OCI-LY1 (cell line): ENCODE results near the gene KCNT1.

Source experiments
- H2AFZ ChIP-seq: fragments of 200-600 bp; sonication (generic), shearing (Covaris generic); 2 replicates; pipeline ENCODE4 v1.6.0; 2014; ENCODE audit warnings: antibody characterized with exemption, mild to moderate bottlenecking, low read length
- H3F3A ChIP-seq: fragments of 200-600 bp; sonication (generic), shearing (Covaris generic); 2 replicates; pipeline ENCODE4 v1.6.0; 2014; ENCODE audit warnings: mild to moderate bottlenecking, antibody characterized with exemption, low read length, moderate library complexity; ENCODE audit not compliant: insufficient read depth
- H3K27ac ChIP-seq: fragments of 200-600 bp; sonication (generic); 2 replicates; pipeline ENCODE4 v1.5.1; 2014; ENCODE audit warnings: low read length, mixed run types, mild to moderate bottlenecking, low read depth; ENCODE audit not compliant: poor library complexity, severe bottlenecking
- H3K27me3 ChIP-seq: fragments of 200-600 bp; sonication (generic); 2 replicates; pipeline ENCODE4 v1.6.0; 2014; ENCODE audit warnings: antibody characterized with exemption, mild to moderate bottlenecking, low read length, moderate library complexity; ENCODE audit not compliant: insufficient read depth
- H3K36me3 ChIP-seq: fragments of 200-600 bp; sonication (generic); 2 replicates; pipeline ENCODE4 v1.6.1; 2014; ENCODE audit warnings: mild to moderate bottlenecking, antibody characterized with exemption, low read length, moderate library complexity, mixed read lengths; ENCODE audit not compliant: insufficient read depth
- H3K4me1 ChIP-seq: fragments of 200-600 bp; sonication (generic); 2 replicates; pipeline ENCODE4 v1.5.1; 2014; ENCODE audit warnings: mild to moderate bottlenecking, low read length, moderate library complexity; ENCODE audit not compliant: insufficient read depth, severe bottlenecking
- H3K4me2 ChIP-seq: fragments of 200-600 bp; sonication (generic), shearing (Covaris generic); 2 replicates; pipeline ENCODE4 v1.6.1; 2014; ENCODE audit warnings: low read length
- H3K4me3 ChIP-seq: fragments of 200-600 bp; sonication (generic); 2 replicates; pipeline ENCODE4 v1.5.1; 2014; ENCODE audit warnings: low read length, low read depth, mild to moderate bottlenecking, mixed read lengths; ENCODE audit not compliant: poor library complexity, severe bottlenecking
- H3K79me2 ChIP-seq: fragments of 200-600 bp; shearing (Covaris generic); 2 replicates; pipeline ENCODE4 v1.6.1; 2016; ENCODE audit warnings: mixed run types, low read length, mixed read lengths; ENCODE audit not compliant: insufficient read depth
- H3K9ac ChIP-seq: fragments of 200-600 bp; sonication (generic), shearing (Covaris generic); 2 replicates; pipeline ENCODE4 v1.6.1; 2014; ENCODE audit warnings: mild to moderate bottlenecking, low read length, mixed read lengths
- H3K9me2 ChIP-seq: fragments of 200-600 bp; sonication (generic), shearing (Covaris generic); 2 replicates; pipeline ENCODE4 v1.6.1; 2014; ENCODE audit warnings: low read depth, mild to moderate bottlenecking, low read length, mixed read lengths
- H3K9me3 ChIP-seq: fragments of 200-600 bp; shearing (Covaris generic); 2 replicates; pipeline ENCODE4 v1.6.1; 2014; ENCODE audit warnings: low read length, mixed read lengths
- H4K20me1 ChIP-seq: fragments of 200-600 bp; sonication (generic), shearing (Covaris generic); 2 replicates; pipeline ENCODE4 v1.6.0; 2016; ENCODE audit warnings: mild to moderate bottlenecking, low read length; ENCODE audit not compliant: insufficient read depth
- EZH2 ChIP-seq: fragments of 200-600 bp; sonication (generic), shearing (Covaris generic); IDR thresholded peaks from 2 replicates; pipeline ENCODE4 v1.8.0; 2017; ENCODE audit warnings: borderline replicate concordance, mixed run types, mild to moderate bottlenecking, antibody characterized with exemption, low read length, moderate library complexity, mixed read lengths
- TF ChIP-seq, protein P1 (sequence below): fragments of 200-600 bp; sonication (generic), shearing (Covaris generic); IDR thresholded peaks from 2 replicates; pipeline ENCODE4 v1.5.1; 2017; ENCODE audit warnings: mild to moderate bottlenecking, antibody characterized with exemption, low read length, moderate library complexity, mixed read lengths

KCNT1 gene

DNA sequence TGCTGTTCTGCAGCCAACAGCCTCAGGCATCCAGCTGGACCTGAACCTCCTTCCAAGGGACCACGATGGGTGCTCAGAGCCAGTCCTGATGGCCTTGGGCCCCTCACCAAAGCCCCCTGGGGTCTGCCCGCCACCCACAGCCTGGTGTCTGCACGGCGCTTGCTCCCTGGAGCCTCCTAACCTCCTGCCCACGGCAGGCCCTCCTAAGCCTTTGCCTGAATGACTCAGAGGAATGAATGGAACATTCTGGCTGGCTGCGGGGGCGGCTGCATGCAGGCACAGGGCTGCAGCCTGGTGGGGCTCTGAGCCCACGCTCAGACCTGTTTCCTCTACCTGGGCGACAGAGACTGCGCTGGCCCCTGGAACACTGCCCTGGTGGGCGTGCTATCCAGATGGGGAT is 9.6 kb upstream of the KCNT1 start:
- TF ChIP-seq EZH2 = no peak
- TF ChIP-seq, protein P1, sequence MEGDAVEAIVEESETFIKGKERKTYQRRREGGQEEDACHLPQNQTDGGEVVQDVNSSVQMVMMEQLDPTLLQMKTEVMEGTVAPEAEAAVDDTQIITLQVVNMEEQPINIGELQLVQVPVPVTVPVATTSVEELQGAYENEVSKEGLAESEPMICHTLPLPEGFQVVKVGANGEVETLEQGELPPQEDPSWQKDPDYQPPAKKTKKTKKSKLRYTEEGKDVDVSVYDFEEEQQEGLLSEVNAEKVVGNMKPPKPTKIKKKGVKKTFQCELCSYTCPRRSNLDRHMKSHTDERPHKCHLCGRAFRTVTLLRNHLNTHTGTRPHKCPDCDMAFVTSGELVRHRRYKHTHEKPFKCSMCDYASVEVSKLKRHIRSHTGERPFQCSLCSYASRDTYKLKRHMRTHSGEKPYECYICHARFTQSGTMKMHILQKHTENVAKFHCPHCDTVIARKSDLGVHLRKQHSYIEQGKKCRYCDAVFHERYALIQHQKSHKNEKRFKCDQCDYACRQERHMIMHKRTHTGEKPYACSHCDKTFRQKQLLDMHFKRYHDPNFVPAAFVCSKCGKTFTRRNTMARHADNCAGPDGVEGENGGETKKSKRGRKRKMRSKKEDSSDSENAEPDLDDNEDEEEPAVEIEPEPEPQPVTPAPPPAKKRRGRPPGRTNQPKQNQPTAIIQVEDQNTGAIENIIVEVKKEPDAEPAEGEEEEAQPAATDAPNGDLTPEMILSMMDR = no peak
- Histone ChIP-seq H3K27me3 (no peaks in the 10 kb centered on the region), H3K9me3 (no peaks in the 10 kb centered on the region), H4K20me1 (no peaks in the 10 kb centered on the region), H3K4me1 (no peaks in the 10 kb centered on the region), H3K4me3 (no peak overlapping the region), H3K36me3 (no peaks in the 10 kb centered on the region), H3K79me2 (no peaks in the 10 kb centered on the region), H2AFZ (no peak overlapping the region), H3K9me2 (no peaks in the 10 kb centered on the region), H3F3A (no peaks in the 10 kb centered on the region), H3K27ac (no peak overlapping the region), H3K4me2 (no peak overlapping the region), H3K9ac (no peak overlapping the region)

DNA sequence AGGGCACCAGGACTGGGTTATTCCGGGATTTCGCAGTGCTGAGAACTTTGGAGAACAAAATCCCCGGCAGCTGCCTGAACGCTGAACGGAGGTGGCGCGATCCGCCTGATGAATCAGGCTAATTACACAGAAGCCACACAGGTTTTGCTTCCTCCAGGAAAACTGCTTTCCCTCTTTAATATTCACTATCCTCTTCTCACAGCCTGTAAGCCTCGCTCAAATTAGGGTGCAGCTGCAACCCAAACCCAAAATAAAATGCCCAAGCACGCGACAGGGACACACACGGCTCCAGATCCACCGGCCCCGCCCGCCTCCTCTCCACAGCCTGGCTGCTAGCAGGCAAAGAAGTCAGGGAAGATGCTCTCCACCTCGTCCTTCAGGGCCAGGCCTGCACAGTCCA is 8.7 kb upstream of the KCNT1 start:
- H3K79me2 ChIP-seq = no peaks in the 10 kb centered on the region
- H3K4me3 ChIP-seq = no peak overlapping the region
- no peaks in the 10 kb centered on the region for H3K36me3 ChIP-seq
- TF ChIP-seq, protein P1 = no peak
- TF ChIP-seq EZH2 = no peak
- no peak overlapping the region for H3K4me2 ChIP-seq
- no peak overlapping the region for H3K9ac ChIP-seq
- no peaks in the 10 kb centered on the region for H3F3A ChIP-seq
- H3K9me3 ChIP-seq = no peaks in the 10 kb centered on the region
- H3K27ac ChIP-seq = no peak overlapping the region
- H3K9me2 ChIP-seq = no peaks in the 10 kb centered on the region
- H4K20me1 ChIP-seq = no peaks in the 10 kb centered on the region
- H3K27me3 ChIP-seq = no peaks in the 10 kb centered on the region
- no peaks in the 10 kb centered on the region for H3K4me1 ChIP-seq
- H2AFZ ChIP-seq = no peak overlapping the region

DNA sequence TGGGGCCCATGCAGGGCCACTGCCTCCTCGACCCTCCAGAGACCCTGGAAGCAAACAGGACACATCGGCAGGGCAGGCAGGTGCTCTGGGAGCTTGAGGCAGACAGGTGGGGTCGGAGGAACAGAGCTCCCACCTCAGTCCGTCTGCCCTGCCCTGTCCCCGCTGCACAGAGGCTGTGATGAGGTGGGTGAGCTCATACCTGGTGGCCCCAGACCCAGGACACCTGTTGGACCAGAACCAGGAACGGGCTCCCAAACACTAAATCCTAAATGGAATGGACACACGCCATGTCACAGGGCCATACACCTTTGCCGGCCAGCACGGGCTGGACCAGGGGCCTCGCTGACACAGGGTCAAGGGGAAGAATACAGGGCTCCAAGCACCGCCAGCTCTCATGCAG is 8.2 kb upstream of the KCNT1 start:
- no peaks in the 10 kb centered on the region for H3K4me1 ChIP-seq
- no peaks in the 10 kb centered on the region for H3K9me3 ChIP-seq
- H3K79me2 ChIP-seq = no peaks in the 10 kb centered on the region
- H3K9me2 ChIP-seq = no peaks in the 10 kb centered on the region
- H3F3A ChIP-seq = no peaks in the 10 kb centered on the region
- TF ChIP-seq, protein P1 = no peak
- no peak for TF ChIP-seq EZH2
- H3K9ac ChIP-seq = no peak overlapping the region
- no peak overlapping the region for H2AFZ ChIP-seq
- H4K20me1 ChIP-seq = no peaks in the 10 kb centered on the region
- no peak overlapping the region for H3K4me2 ChIP-seq
- H3K4me3 ChIP-seq = no peak overlapping the region
- H3K27me3 ChIP-seq = no peaks in the 10 kb centered on the region
- H3K27ac ChIP-seq = no peak overlapping the region
- H3K36me3 ChIP-seq = no peaks in the 10 kb centered on the region
